DMS114 treated with DMSO at 0.1 percent for 48 hours (cell line): ENCODE results near the gene NTM.
"Not testable (repeated sequence)": the region's sequence is repeated elsewhere in the genome, so short reads cannot be mapped to it uniquely, and the experiment has no call there.

Experiments used
- DNase-seq: peaks from one replicate; lab custom pipeline; 2025; ENCODE audit not compliant: unreplicated experiment; lab: John Stamatoyannopoulos, UW

The NTM gene

GRCh38 chr11:132311703-132312102, 941.3 kb downstream of the NTM start:
- DNase-seq: no peak

GRCh38 chr11:132312161-132312560, 941.7 kb downstream of the NTM start:
- no peak for DNase-seq

- DNase-seq: no peak
Measured at GRCh38 chr11:132312701-132313111, 942.3 kb downstream of the NTM start.

- DNase-seq: no peak
Measured at GRCh38 chr11:132314911-132315455, 944.6 kb downstream of the NTM start.

GRCh38 chr11:132315696-132316095, 945.3 kb downstream of the NTM start:
- DNase-seq: no peak

- DNase-seq: no peak
Measured at GRCh38 chr11:132318421-132319157, 948.2 kb downstream of the NTM start.

- not testable (repeated sequence) for DNase-seq
Measured at GRCh38 chr11:132319419-132319818, 949.0 kb downstream of the NTM start.

GRCh38 chr11:132330515-132330914, 960.1 kb downstream of the NTM start:
- DNase-seq: no peak

- no peak for DNase-seq
Measured at GRCh38 chr11:132332521-132332920, 962.1 kb downstream of the NTM start.

GRCh38 chr11:132334769-132335280, 964.4 kb downstream of the NTM start:
- no peak for DNase-seq

- DNase-seq: no peak
Measured at GRCh38 chr11:132335311-132335710, 964.9 kb downstream of the NTM start.

- DNase-seq: no peak
Measured at GRCh38 chr11:132336781-132337535, 966.5 kb downstream of the NTM start.

GRCh38 chr11:132337819-132338416, 967.5 kb downstream of the NTM start:
- DNase-seq: no peak

- no peak for DNase-seq
Measured at GRCh38 chr11:132342408-132342807, 972.0 kb downstream of the NTM start.

- DNase-seq: no peak
Measured at GRCh38 chr11:132343445-132344175, 973.2 kb downstream of the NTM start.

- DNase-seq: no peak
Measured at GRCh38 chr11:132346558-132347148, 976.2 kb downstream of the NTM start.

- no peak for DNase-seq
Measured at GRCh38 chr11:132347156-132348090, 977.0 kb downstream of the NTM start.

- no peak for DNase-seq
Measured at GRCh38 chr11:132349811-132350733, 979.7 kb downstream of the NTM start.
